Activated CD4-positive, alpha-beta T cell treated with anti-CD3 and anti-CD28 coated beads, Interleukin-2, amount 50 U/mL, for 16 hours (primary cell): ENCODE measurements around the gene MYO1H.

ENCODE experiments used
- DNase-seq: peaks from one replicate; pipeline ENCODE4 v3.0.0-alpha.2; 2020

MYO1H gene

GRCh38 chr12:109476807-109477184 is 129.1 kb downstream of the MYO1H start:
- DNase-seq = no peak

- peak; percentile 90 for DNase-seq
Measured at GRCh38 chr12:109477185-109477962, 129.7 kb downstream of the MYO1H start, which contains the start of the genes KCTD10 and UBE3B. KCTD10 (minus strand) TSS chr12:109477300; CDS start chr12:109477262, 38 bp downstream. UBE3B (plus strand) TSS chr12:109477634; CDS start chr12:109483552, 5,918 bp downstream.

- no peak for DNase-seq
Measured at GRCh38 chr12:109477963-109478315, 130.2 kb downstream of the MYO1H start.

GRCh38 chr12:109479761-109480160 is 132.1 kb downstream of the MYO1H start:
- no peak for DNase-seq

- no peak for DNase-seq
Measured at GRCh38 chr12:109480356-109480755, 132.7 kb downstream of the MYO1H start.

GRCh38 chr12:109481863-109482262 is 134.2 kb downstream of the MYO1H start:
- no peak for DNase-seq

GRCh38 chr12:109482491-109482890 is 134.8 kb downstream of the MYO1H start:
- no peak for DNase-seq

- no peak for DNase-seq
Measured at GRCh38 chr12:109482894-109483293, 135.2 kb downstream of the MYO1H start.

- no peak for DNase-seq
Measured at GRCh38 chr12:109483346-109483745, 135.6 kb downstream of the MYO1H start.

- DNase-seq = no peak
Measured at GRCh38 chr12:109485201-109485600, 137.5 kb downstream of the MYO1H start.

- DNase-seq = no peak
Measured at GRCh38 chr12:109487181-109488050, 139.7 kb downstream of the MYO1H start.

GRCh38 chr12:109488051-109488665 is 140.5 kb downstream of the MYO1H start:
- DNase-seq = no peak

- DNase-seq = no peak
Measured at GRCh38 chr12:109489016-109489954, 141.6 kb downstream of the MYO1H start.

- no peak for DNase-seq
Measured at GRCh38 chr12:109489955-109490565, 142.4 kb downstream of the MYO1H start.

- DNase-seq = no peak
Measured at GRCh38 chr12:109491671-109492070, 144.0 kb downstream of the MYO1H start.

- no peak for DNase-seq
Measured at GRCh38 chr12:109492371-109492770, 144.7 kb downstream of the MYO1H start.

- no peak for DNase-seq
Measured at GRCh38 chr12:109493090-109493489, 145.4 kb downstream of the MYO1H start.

- no peak for DNase-seq
Measured at GRCh38 chr12:109493938-109494337, 146.2 kb downstream of the MYO1H start.

- DNase-seq = no peak
Measured at GRCh38 chr12:109494348-109494881, 146.7 kb downstream of the MYO1H start.

- no peak for DNase-seq
Measured at GRCh38 chr12:109495012-109495411, 147.3 kb downstream of the MYO1H start.

GRCh38 chr12:109496306-109496705 is 148.6 kb downstream of the MYO1H start:
- DNase-seq = no peak

GRCh38 chr12:109497675-109498074 is 150.0 kb downstream of the MYO1H start:
- DNase-seq = no peak
